GM19099 (cell line): ENCODE results near the gene NCOA5.

Experiments
- POLR2A ChIP-seq: IDR thresholded peaks from 3 replicates; pipeline ENCODE4 v1.6.1; 2011; ENCODE audit warnings: low read depth; ENCODE audit not compliant: insufficient read length; ENCODE audit errors: extremely low read depth

The NCOA5 gene

GRCh38 chr20:46027245-46027853 is 62.4 kb downstream of the NCOA5 start:
- TF ChIP-seq POLR2A, result no peak

- TF ChIP-seq POLR2A, result no peak
Measured at GRCh38 chr20:46025376-46025783, 64.4 kb downstream of the NCOA5 start.

GRCh38 chr20:46023999-46024398 is 65.8 kb downstream of the NCOA5 start:
- no peak for TF ChIP-seq POLR2A

GRCh38 chr20:46023148-46023484 is 66.6 kb downstream of the NCOA5 start:
- TF ChIP-seq POLR2A, result no peak

GRCh38 chr20:46022411-46023147 is 67.2 kb downstream of the NCOA5 start:
- TF ChIP-seq POLR2A, result no peak

- no peak for TF ChIP-seq POLR2A
Measured at GRCh38 chr20:46021361-46022359, 68.1 kb downstream of the NCOA5 start.

- no peak for TF ChIP-seq POLR2A
Measured at GRCh38 chr20:46020555-46020954, 69.2 kb downstream of the NCOA5 start.

- no peak for TF ChIP-seq POLR2A
Measured at GRCh38 chr20:46018611-46019010, 71.2 kb downstream of the NCOA5 start.

GRCh38 chr20:46018112-46018511 is 71.7 kb downstream of the NCOA5 start:
- no peak for TF ChIP-seq POLR2A

GRCh38 chr20:46017272-46017671 is 72.5 kb downstream of the NCOA5 start:
- TF ChIP-seq POLR2A, result no peak

- no peak for TF ChIP-seq POLR2A
Measured at GRCh38 chr20:46014517-46015396, 75.0 kb downstream of the NCOA5 start.

GRCh38 chr20:46013829-46014516 is 75.8 kb downstream of the NCOA5 start:
- no peak for TF ChIP-seq POLR2A

GRCh38 chr20:46013322-46013828 is 76.4 kb downstream of the NCOA5 start:
- no peak for TF ChIP-seq POLR2A

- TF ChIP-seq POLR2A, result no peak
Measured at GRCh38 chr20:46012921-46013320, 76.8 kb downstream of the NCOA5 start.
